ENCODE data around the gene EXOSC7.

EXOSC7 gene

GRCh38 chr3:44952689-44953088 is 23.4 kb upstream of the EXOSC7 start:
- Histone ChIP-seq H3K4me3 (no peak overlapping the region), H3K27me3 (ENCODE audit: low read depth) (no peaks in the 10 kb centered on the region), H3K9me3 (no peaks in the 10 kb centered on the region), H3K4me1 (peaks cover 14% of the 10 kb centered on the region), H3K36me3 (replicated peaks) (no peaks in the 10 kb centered on the region)
- DNase-seq (ENCODE audit: low spot score in 2 of 2), result no peak
- in situ Hi-C loops (cut with MboI; ENCODE audit: low sequenced_read_pairs), result no loop called here

- no peak overlapping the region for H3K4me3 ChIP-seq
These were observed 21.7 kb upstream of the EXOSC7 start for GRCh38 chr3:44954304-44954703.

GRCh38 chr3:44954962-44955361 is 21.1 kb upstream of the EXOSC7 start:
- no peaks in the 10 kb centered on the region for H3K9me3 ChIP-seq
- no peaks in the 10 kb centered on the region for H3K27me3 ChIP-seq (ENCODE audit: low read depth)
- no peak overlapping the region for H3K4me3 ChIP-seq
- 0 out of 2 replicates have a peak, but pooled peaks cover 3% of the 10 kb centered on the region for H3K36me3 ChIP-seq (replicated peaks)
- peaks cover 8% of the 10 kb centered on the region for H3K4me1 ChIP-seq
- in situ Hi-C loops (cut with MboI; ENCODE audit: low sequenced_read_pairs), result no loop called here
- no peak for DNase-seq (ENCODE audit: low spot score in 2 of 2)

More at GRCh38 chr3:44954304-44954703, 21.7 kb upstream of the EXOSC7 start:
- DNase-seq (ENCODE audit: low spot score in 2 of 2), result no peak
- H3K36me3 ChIP-seq (replicated peaks), result 0 out of 2 replicates have a peak, but pooled peaks cover 3% of the 10 kb centered on the region
- in situ Hi-C loops (cut with MboI; ENCODE audit: low sequenced_read_pairs), result no loop called here
- no peaks in the 10 kb centered on the region for H3K27me3 ChIP-seq (ENCODE audit: low read depth)
- H3K9me3 ChIP-seq, result no peaks in the 10 kb centered on the region
- H3K4me1 ChIP-seq, result peaks cover 14% of the 10 kb centered on the region

- no peak overlapping the region for H3K4me3 ChIP-seq
- DNase-seq (ENCODE audit: low spot score in 2 of 2), result no peak
- no peaks in the 10 kb centered on the region for H3K9me3 ChIP-seq
- peaks cover 6% of the 10 kb centered on the region for H3K4me1 ChIP-seq
- no peaks in the 10 kb centered on the region for H3K27me3 ChIP-seq (ENCODE audit: low read depth)
- in situ Hi-C loops (cut with MboI; ENCODE audit: low sequenced_read_pairs), result no loop called here
- H3K36me3 ChIP-seq (replicated peaks), result 0 out of 2 replicates have a peak, but pooled peaks cover 3% of the 10 kb centered on the region
These were observed 20.1 kb upstream of the EXOSC7 start for GRCh38 chr3:44955917-44956316.

GRCh38 chr3:44957986-44958385 is 18.1 kb upstream of the EXOSC7 start:
- Histone ChIP-seq H3K36me3 (replicated peaks) (0 out of 2 replicates have a peak, but pooled peaks cover 3% of the 10 kb centered on the region), H3K4me1 (peaks cover 12% of the 10 kb centered on the region)
- in situ Hi-C loops (cut with MboI; ENCODE audit: low sequenced_read_pairs), result no loop called here

GRCh38 chr3:44958386-44958785 is 17.7 kb upstream of the EXOSC7 start:
- H3K36me3 ChIP-seq (replicated peaks), result 0 out of 2 replicates have a peak, but pooled peaks cover 3% of the 10 kb centered on the region
- in situ Hi-C loops (cut with MboI; ENCODE audit: low sequenced_read_pairs), result no loop called here
- H3K4me1 ChIP-seq, result peaks cover 12% of the 10 kb centered on the region
- H3K27me3 ChIP-seq (ENCODE audit: low read depth), result no peaks in the 10 kb centered on the region
- no peak for DNase-seq (ENCODE audit: low spot score in 2 of 2)
- no peaks in the 10 kb centered on the region for H3K9me3 ChIP-seq
- no peak overlapping the region for H3K4me3 ChIP-seq

More at GRCh38 chr3:44957986-44958385, 18.1 kb upstream of the EXOSC7 start:
- Histone ChIP-seq H3K9me3 (no peaks in the 10 kb centered on the region), H3K4me3 (no peak overlapping the region), H3K27me3 (ENCODE audit: low read depth) (no peaks in the 10 kb centered on the region)
- no peak for DNase-seq (ENCODE audit: low spot score in 2 of 2)

GRCh38 chr3:44960387-44961026 is 15.5 kb upstream of the EXOSC7 start:
- Histone ChIP-seq H3K36me3 (replicated peaks) (0 out of 2 replicates have a peak, but pooled peaks cover 3% of the 10 kb centered on the region), H3K9me3 (no peaks in the 10 kb centered on the region), H3K27me3 (ENCODE audit: low read depth) (no peaks in the 10 kb centered on the region), H3K4me3 (no peak overlapping the region), H3K4me1 (peaks cover 12% of the 10 kb centered on the region)
- in situ Hi-C loops (cut with MboI; ENCODE audit: low sequenced_read_pairs), result no loop called here
- no peak for DNase-seq (ENCODE audit: low spot score in 2 of 2)

- Histone ChIP-seq H3K4me1 (peaks cover 12% of the 10 kb centered on the region), H3K9me3 (no peaks in the 10 kb centered on the region), H3K4me3 (no peak overlapping the region), H3K27me3 (ENCODE audit: low read depth) (no peaks in the 10 kb centered on the region), H3K36me3 (replicated peaks) (0 out of 2 replicates have a peak, but pooled peaks cover 3% of the 10 kb centered on the region)
- no peak for DNase-seq (ENCODE audit: low spot score in 2 of 2)
- in situ Hi-C loops (cut with MboI; ENCODE audit: low sequenced_read_pairs), result no loop called here
These were observed 14.2 kb upstream of the EXOSC7 start for GRCh38 chr3:44961888-44962287.

- in situ Hi-C loops (cut with MboI; ENCODE audit: low sequenced_read_pairs), result no loop called here
- H3K4me3 ChIP-seq, result no peak overlapping the region
- no peaks in the 10 kb centered on the region for H3K27me3 ChIP-seq (ENCODE audit: low read depth)
- no peaks in the 10 kb centered on the region for H3K9me3 ChIP-seq
- 0 out of 2 replicates have a peak, but pooled peaks cover 3% of the 10 kb centered on the region for H3K36me3 ChIP-seq (replicated peaks)
- DNase-seq (ENCODE audit: low spot score in 2 of 2), result no peak
- peaks cover 12% of the 10 kb centered on the region for H3K4me1 ChIP-seq
These were observed 13.2 kb upstream of the EXOSC7 start for GRCh38 chr3:44962621-44963393.

- Histone ChIP-seq H3K4me1 (peaks cover 12% of the 10 kb centered on the region), H3K9me3 (no peaks in the 10 kb centered on the region), H3K36me3 (replicated peaks) (no peaks in the 10 kb centered on the region), H3K4me3 (no peak overlapping the region), H3K27me3 (ENCODE audit: low read depth) (no peaks in the 10 kb centered on the region)
- DNase-seq (ENCODE audit: low spot score in 2 of 2), result no peak
- in situ Hi-C loops (cut with MboI; ENCODE audit: low sequenced_read_pairs), result no loop called here
These were observed 12.3 kb upstream of the EXOSC7 start for GRCh38 chr3:44963571-44964325.

- H3K36me3 ChIP-seq (replicated peaks), result no peaks in the 10 kb centered on the region
- no peaks in the 10 kb centered on the region for H3K27me3 ChIP-seq (ENCODE audit: low read depth)
- in situ Hi-C loops (cut with MboI; ENCODE audit: low sequenced_read_pairs), result no loop called here
- H3K4me1 ChIP-seq, result peaks cover 12% of the 10 kb centered on the region
- no peak overlapping the region for H3K4me3 ChIP-seq
- DNase-seq (ENCODE audit: low spot score in 2 of 2), result no peak
- no peaks in the 10 kb centered on the region for H3K9me3 ChIP-seq
These were observed 10.9 kb upstream of the EXOSC7 start for GRCh38 chr3:44965165-44965564.

GRCh38 chr3:44966795-44967278 is 9.2 kb upstream of the EXOSC7 start:
- in situ Hi-C loops (cut with MboI; ENCODE audit: low sequenced_read_pairs), result no loop called here
- DNase-seq (ENCODE audit: low spot score in 2 of 2), result no peak
- H3K36me3 ChIP-seq (replicated peaks), result no peaks in the 10 kb centered on the region

GRCh38 chr3:44968447-44968858 is 7.6 kb upstream of the EXOSC7 start:
- H3K4me3 ChIP-seq, result no peak overlapping the region
- in situ Hi-C loops (cut with MboI; ENCODE audit: low sequenced_read_pairs), result no loop called here
- H3K9me3 ChIP-seq, result no peaks in the 10 kb centered on the region
- no peaks in the 10 kb centered on the region for H3K27me3 ChIP-seq (ENCODE audit: low read depth)
- DNase-seq (ENCODE audit: low spot score in 2 of 2), result no peak
- H3K36me3 ChIP-seq (replicated peaks), result no peaks in the 10 kb centered on the region
- no peaks in the 10 kb centered on the region for H3K4me1 ChIP-seq

More at GRCh38 chr3:44966795-44967278, 9.2 kb upstream of the EXOSC7 start:
- no peaks in the 10 kb centered on the region for H3K27me3 ChIP-seq (ENCODE audit: low read depth)
- peaks cover 9% of the 10 kb centered on the region for H3K4me1 ChIP-seq
- no peak overlapping the region for H3K4me3 ChIP-seq
- H3K9me3 ChIP-seq, result no peaks in the 10 kb centered on the region

Data from HAP-1 (cell line).